Fibroblast of skin of right quadriceps (primary cell): ENCODE results near the gene BEAN1.

Experiments used
- DNase-seq: peaks from one replicate; pipeline ENCODE4 v3.0.0-alpha.2; 2013

BEAN1 gene

GRCh38 chr16:66419527-66419926 is 7.6 kb upstream of the BEAN1 start:
- no peak for DNase-seq

- DNase-seq, result no peak
Measured at GRCh38 chr16:66420396-66420795, 6.7 kb upstream of the BEAN1 start.

GRCh38 chr16:66421891-66422290 is 5.2 kb upstream of the BEAN1 start:
- no peak for DNase-seq

- DNase-seq, result no peak
Measured at GRCh38 chr16:66422366-66422765, 4.7 kb upstream of the BEAN1 start.

GRCh38 chr16:66423177-66423576 is 3.9 kb upstream of the BEAN1 start:
- no peak for DNase-seq

- no peak for DNase-seq
Measured at GRCh38 chr16:66425651-66426050, 1.4 kb upstream of the BEAN1 start.

GRCh38 chr16:66426112-66427035 is 721 bp upstream of the BEAN1 start:
- DNase-seq, result no peak

- no peak for DNase-seq
Measured at GRCh38 chr16:66427871-66428681, 981 bp downstream of the BEAN1 start.

GRCh38 chr16:66428682-66429251 is 1.7 kb downstream of the BEAN1 start:
- DNase-seq, result no peak

- no peak for DNase-seq
Measured at GRCh38 chr16:66429290-66429962, 2.3 kb downstream of the BEAN1 start.

GRCh38 chr16:66430214-66430613 is 3.1 kb downstream of the BEAN1 start:
- no peak for DNase-seq

GRCh38 chr16:66431760-66432159 is 4.7 kb downstream of the BEAN1 start:
- no peak for DNase-seq

- DNase-seq, result no peak
Measured at GRCh38 chr16:66432429-66432828, 5.3 kb downstream of the BEAN1 start.

GRCh38 chr16:66434619-66435430 is 7.7 kb downstream of the BEAN1 start:
- DNase-seq, result no peak

- no peak for DNase-seq
Measured at GRCh38 chr16:66435896-66436295, 8.8 kb downstream of the BEAN1 start.

- DNase-seq, result no peak
Measured at GRCh38 chr16:66437391-66437945, 10.4 kb downstream of the BEAN1 start.

GRCh38 chr16:66438536-66438935 is 11.4 kb downstream of the BEAN1 start:
- no peak for DNase-seq

GRCh38 chr16:66439051-66439730 is 12.1 kb downstream of the BEAN1 start:
- no peak for DNase-seq

GRCh38 chr16:66440271-66440802 is 13.2 kb downstream of the BEAN1 start:
- no peak for DNase-seq

- DNase-seq, result no peak
Measured at GRCh38 chr16:66440970-66441369, 13.9 kb downstream of the BEAN1 start.
